ENCODE measurements around the gene DENND4A. TPM values are rescaled to one million over a fixed set of nuclear protein-coding genes. Genes with fewer than 3 reads are reported as not detected.
"Not testable (repeated sequence)": the region's sequence is repeated elsewhere in the genome, so short reads cannot be mapped to it uniquely, and the experiment has no call there.

DENND4A gene
- total RNA-seq, 1 donor from 2014 or later = 26.9 TPM

- no peak for DNase-seq (ENCODE audit: low spot score)
Observed at GRCh38 chr15:65789105-65789504, 3.0 kb downstream of the DENND4A start.

- no peak for DNase-seq (ENCODE audit: low spot score)
Observed at GRCh38 chr15:65787260-65787659, 4.8 kb downstream of the DENND4A start.

GRCh38 chr15:65785151-65785550, 6.9 kb downstream of the DENND4A start:
- no peak for DNase-seq (ENCODE audit: low spot score)

- DNase-seq (ENCODE audit: low spot score) = no peak
Observed at GRCh38 chr15:65783872-65784271, 8.2 kb downstream of the DENND4A start.

- no peak for DNase-seq (ENCODE audit: low spot score)
Observed at GRCh38 chr15:65782096-65782495, 10.0 kb downstream of the DENND4A start.

- DNase-seq (ENCODE audit: low spot score) = not testable (repeated sequence)
Observed at GRCh38 chr15:65778701-65779100, 13.4 kb downstream of the DENND4A start.

GRCh38 chr15:65778269-65778668, 13.8 kb downstream of the DENND4A start:
- no peak for DNase-seq (ENCODE audit: low spot score)

- no peak for DNase-seq (ENCODE audit: low spot score)
Observed at GRCh38 chr15:65777843-65778242, 14.2 kb downstream of the DENND4A start.

GRCh38 chr15:65777053-65777452, 15.0 kb downstream of the DENND4A start:
- no peak for DNase-seq (ENCODE audit: low spot score)

- no peak for DNase-seq (ENCODE audit: low spot score)
Observed at GRCh38 chr15:65773386-65774111, 18.5 kb downstream of the DENND4A start.

- no peak for DNase-seq (ENCODE audit: low spot score)
Observed at GRCh38 chr15:65772930-65773329, 19.2 kb downstream of the DENND4A start.

- DNase-seq (ENCODE audit: low spot score) = no peak
Observed at GRCh38 chr15:65771870-65772269, 20.2 kb downstream of the DENND4A start.

- DNase-seq (ENCODE audit: low spot score) = no peak
Observed at GRCh38 chr15:65769482-65769881, 22.6 kb downstream of the DENND4A start.

- no peak for DNase-seq (ENCODE audit: low spot score)
Observed at GRCh38 chr15:65767895-65768294, 24.2 kb downstream of the DENND4A start.

- no peak for DNase-seq (ENCODE audit: low spot score)
Observed at GRCh38 chr15:65767264-65767595, 24.9 kb downstream of the DENND4A start.

GRCh38 chr15:65766422-65767263, 25.4 kb downstream of the DENND4A start:
- DNase-seq (ENCODE audit: low spot score) = no peak

- DNase-seq (ENCODE audit: low spot score) = no peak
Observed at GRCh38 chr15:65765106-65765505, 27.0 kb downstream of the DENND4A start.

- DNase-seq (ENCODE audit: low spot score) = no peak
Observed at GRCh38 chr15:65762914-65763787, 28.9 kb downstream of the DENND4A start.

- no peak for DNase-seq (ENCODE audit: low spot score)
Observed at GRCh38 chr15:65762399-65762798, 29.7 kb downstream of the DENND4A start.

GRCh38 chr15:65761210-65761926, 30.7 kb downstream of the DENND4A start:
- no peak for DNase-seq (ENCODE audit: low spot score)

- no peak for DNase-seq (ENCODE audit: low spot score)
Observed at GRCh38 chr15:65759441-65759840, 32.7 kb downstream of the DENND4A start.

GRCh38 chr15:65758242-65758641, 33.9 kb downstream of the DENND4A start:
- DNase-seq (ENCODE audit: low spot score) = no peak

Measured in mucosa of gallbladder (tissue), 1 donor.